Stimulated activated CD8-positive, alpha-beta memory T cell treated with anti-CD3 and anti-CD28 coated beads, Interleukin-4, amount 100 ng/mL, for 48 hours (primary cell): ENCODE data around the gene SPP2.

Experiments used
- DNase-seq: peaks from one replicate; pipeline ENCODE4 v3.0.0-alpha.2; 2020

The SPP2 gene

GRCh38 chr2:234038076-234038802 lies 12.3 kb upstream of the SPP2 start:
- DNase-seq, result no peak

GRCh38 chr2:234044157-234044556 lies 6.3 kb upstream of the SPP2 start:
- DNase-seq, result no peak

GRCh38 chr2:234046521-234046920 lies 4.0 kb upstream of the SPP2 start:
- DNase-seq, result no peak

GRCh38 chr2:234047361-234047760 lies 3.1 kb upstream of the SPP2 start:
- DNase-seq, result no peak

- DNase-seq, result no peak
Observed at GRCh38 chr2:234048049-234048448, 2.5 kb upstream of the SPP2 start.

- no peak for DNase-seq
Observed at GRCh38 chr2:234051374-234052070, 1.0 kb downstream of the SPP2 start.

GRCh38 chr2:234058881-234059280 lies 8.4 kb downstream of the SPP2 start:
- no peak for DNase-seq

- DNase-seq, result no peak
Observed at GRCh38 chr2:234060236-234060635, 9.7 kb downstream of the SPP2 start.

GRCh38 chr2:234061624-234062257 lies 11.2 kb downstream of the SPP2 start:
- DNase-seq, result no peak

GRCh38 chr2:234066587-234066986 lies 16.1 kb downstream of the SPP2 start:
- DNase-seq, result no peak

GRCh38 chr2:234071664-234072063 lies 21.2 kb downstream of the SPP2 start:
- peak; percentile 34 for DNase-seq

- DNase-seq, result no peak
Observed at GRCh38 chr2:234072454-234072853, 22.0 kb downstream of the SPP2 start.

GRCh38 chr2:234074751-234075517 lies 24.4 kb downstream of the SPP2 start:
- no peak for DNase-seq

- DNase-seq, result no peak
Observed at GRCh38 chr2:234075518-234075915, 25.0 kb downstream of the SPP2 start.

- no peak for DNase-seq
Observed at GRCh38 chr2:234075947-234076346, 25.4 kb downstream of the SPP2 start.

GRCh38 chr2:234076451-234076850 lies 25.9 kb downstream of the SPP2 start:
- DNase-seq, result no peak

- DNase-seq, result no peak
Observed at GRCh38 chr2:234078129-234078528, 27.6 kb downstream of the SPP2 start.

GRCh38 chr2:234081970-234082822 lies 31.7 kb downstream of the SPP2 start:
- no peak for DNase-seq

- DNase-seq, result no peak
Observed at GRCh38 chr2:234083572-234084348, 33.3 kb downstream of the SPP2 start.

- no peak for DNase-seq
Observed at GRCh38 chr2:234091432-234091879, 41.0 kb downstream of the SPP2 start.

- DNase-seq, result no peak
Observed at GRCh38 chr2:234091883-234092282, 41.4 kb downstream of the SPP2 start.
